Stimulated activated CD8-positive, alpha-beta memory T cell treated with anti-CD3 and anti-CD28 coated beads, Interleukin-7, amount 100 ng/mL, for 1 hour (primary cell): ENCODE data around the gene STK24.

Experiments
- DNase-seq, 2 donors: peaks; one replicate each; pipeline ENCODE4 v3.0.0-alpha.2; 2020; ENCODE audit warnings: low read depth in 2 of 2

The STK24 gene

GRCh38 chr13:98533912-98534311, 43.0 kb downstream of the STK24 start:
- DNase-seq: no peak

GRCh38 chr13:98532254-98532653, 44.7 kb downstream of the STK24 start:
- DNase-seq: no peak

- no peak for DNase-seq
Measured at GRCh38 chr13:98530217-98530616, 46.7 kb downstream of the STK24 start.

GRCh38 chr13:98529171-98529570, 47.7 kb downstream of the STK24 start:
- DNase-seq: no peak

- DNase-seq: no peak
Measured at GRCh38 chr13:98528663-98529064, 48.2 kb downstream of the STK24 start.

GRCh38 chr13:98527526-98527925, 49.4 kb downstream of the STK24 start:
- DNase-seq: no peak

GRCh38 chr13:98526182-98526512, 50.8 kb downstream of the STK24 start:
- no peak for DNase-seq

- no peak for DNase-seq
Measured at GRCh38 chr13:98525456-98526181, 51.3 kb downstream of the STK24 start.

DNA sequence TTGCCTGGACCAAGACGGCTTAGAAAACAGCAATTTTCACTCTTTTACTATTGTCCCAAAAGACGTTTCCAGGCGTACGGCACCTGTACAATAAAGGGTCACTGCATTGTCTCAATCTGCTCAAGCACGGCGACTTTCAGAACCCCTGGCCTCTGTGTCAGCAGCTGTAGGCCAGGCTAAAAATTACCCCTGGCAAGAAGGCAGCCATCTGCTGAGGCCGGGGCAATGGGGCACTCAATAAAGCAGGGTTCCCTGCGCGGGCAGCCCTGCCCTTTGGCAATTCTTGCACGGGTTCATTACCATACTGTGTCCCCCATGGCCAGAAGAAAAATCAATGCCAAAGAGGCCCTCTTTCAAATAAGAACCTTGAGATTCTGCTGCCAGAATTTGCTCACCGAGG, 52.1 kb downstream of the STK24 start:
- no peak for DNase-seq

DNA sequence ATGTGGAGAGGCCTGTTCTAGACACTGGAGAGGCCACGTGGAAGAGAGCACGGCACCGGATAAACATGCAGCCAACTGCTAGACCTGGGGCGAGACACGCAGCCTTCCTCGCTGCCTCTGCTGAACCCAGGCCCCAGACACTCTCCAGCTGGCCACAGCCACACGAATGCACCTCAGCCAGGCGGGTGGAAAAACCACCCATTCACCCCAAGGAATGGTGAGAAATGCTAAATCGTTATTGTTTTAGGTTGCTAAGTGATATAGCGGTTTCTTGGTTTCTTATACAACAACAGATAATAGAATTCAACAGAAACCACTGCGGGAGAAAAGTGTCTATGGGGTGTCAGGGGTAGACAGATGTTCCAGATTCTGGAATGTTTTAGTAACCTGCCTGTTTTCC, 52.5 kb downstream of the STK24 start:
- no peak for DNase-seq

GRCh38 chr13:98523455-98524102, 53.3 kb downstream of the STK24 start:
- DNase-seq: no peak

- no peak for DNase-seq
Measured at GRCh38 chr13:98522371-98522770, 54.5 kb downstream of the STK24 start.

- DNase-seq: no peak
Measured at GRCh38 chr13:98521461-98522247, 55.3 kb downstream of the STK24 start.

GRCh38 chr13:98520674-98521449, 56.0 kb downstream of the STK24 start:
- DNase-seq: no peak

GRCh38 chr13:98519976-98520375, 56.9 kb downstream of the STK24 start:
- no peak for DNase-seq

- no peak for DNase-seq
Measured at GRCh38 chr13:98517576-98518310, 59.2 kb downstream of the STK24 start.

- DNase-seq: no peak
Measured at GRCh38 chr13:98515818-98516465, 61.0 kb downstream of the STK24 start.

- DNase-seq: no peak
Measured at GRCh38 chr13:98514288-98514687, 62.6 kb downstream of the STK24 start.

DNA sequence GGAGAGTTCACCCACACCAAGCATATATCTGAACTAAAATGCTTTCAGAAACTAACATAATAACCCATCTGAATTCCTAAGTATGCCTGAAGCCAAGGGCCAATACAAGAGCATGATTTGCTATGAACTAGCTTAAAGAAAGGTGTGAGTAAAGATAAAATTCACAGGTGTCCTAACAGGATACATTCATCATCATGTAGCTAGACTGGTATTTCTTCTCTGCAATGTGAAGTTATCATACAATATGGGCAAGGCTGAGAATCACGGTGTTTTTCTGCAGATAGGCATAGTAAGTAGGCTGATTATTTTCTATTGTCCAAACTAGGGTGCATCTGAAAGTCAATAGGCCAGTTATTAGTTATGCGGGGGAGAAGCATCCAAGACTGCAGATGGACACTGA, 63.1 kb downstream of the STK24 start:
- DNase-seq: no peak

DNA sequence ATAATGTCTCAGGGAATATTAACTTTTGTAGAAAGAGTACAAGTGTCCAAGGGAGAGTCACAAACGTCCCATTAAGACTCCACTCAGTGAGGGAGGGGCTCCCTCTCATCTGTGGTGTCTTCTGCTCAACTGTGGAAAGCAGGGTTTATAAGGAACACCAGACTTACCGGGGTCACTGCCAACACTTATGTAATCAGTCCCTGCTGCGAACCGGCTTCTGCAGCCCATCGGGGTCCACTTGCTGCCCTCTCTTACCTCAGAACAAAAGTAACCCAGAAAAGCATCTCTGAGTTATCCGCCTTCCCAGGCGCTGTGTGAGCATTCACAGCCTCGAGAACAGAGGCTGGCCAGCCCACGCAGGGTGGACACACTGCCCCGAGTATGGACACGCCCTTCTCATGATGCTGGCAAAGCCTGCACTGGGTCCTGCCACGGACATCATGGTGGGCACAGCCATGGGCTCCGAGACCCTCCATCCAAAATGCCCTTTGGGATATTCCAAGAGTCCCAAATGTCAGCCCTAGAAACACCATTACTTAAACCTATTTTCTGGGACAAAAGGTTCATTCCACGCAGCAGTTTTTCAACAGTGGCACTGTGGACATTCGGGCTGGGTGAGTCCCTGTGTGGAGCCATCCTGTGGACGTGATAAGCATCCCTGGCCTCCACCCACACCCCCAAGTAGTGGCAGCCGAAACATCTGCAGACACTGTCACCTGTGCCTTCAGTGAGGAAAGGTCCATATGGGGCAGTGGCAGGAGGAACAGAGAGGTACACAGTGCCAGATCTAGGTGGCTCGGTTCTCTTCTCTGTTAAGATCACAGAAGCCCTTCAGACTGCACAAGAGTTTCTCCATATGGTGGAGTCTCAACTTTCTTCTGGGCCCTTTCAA, 63.9 kb downstream of the STK24 start:
- DNase-seq: no peak
